Mesothelial cell of epicardium (in vitro differentiated cells): ENCODE measurements around the gene FAM156A. TPM values are rescaled to one million over a fixed set of nuclear protein-coding genes. Genes with fewer than 3 reads are reported as not detected.
"Not testable (repeated sequence)": the region's sequence is repeated elsewhere in the genome, so short reads cannot be mapped to it uniquely, and the experiment has no call there.

ENCODE experiments used
- DNase-seq, 2 experiments: peaks; one replicate each; pipeline ENCODE4 v3.0.0; 2021; ENCODE audit warnings: low spot score in 2 of 2; ENCODE audit not compliant: unreplicated experiment in 2 of 2
- H3K27ac Mint-ChIP-seq: 2 replicates; pipeline ENCODE4 v1.8.0; 2021; ENCODE audit warnings: mixed read lengths
- H3K27me3 Mint-ChIP-seq: 2 replicates; pipeline ENCODE4 v1.8.0; 2021; ENCODE audit warnings: low read depth, mixed read lengths
- H3K36me3 Mint-ChIP-seq: 2 replicates; pipeline ENCODE4 v1.8.0; 2021; ENCODE audit warnings: mixed read lengths
- H3K4me1 Mint-ChIP-seq: 2 replicates; pipeline ENCODE4 v1.8.0; 2021; ENCODE audit warnings: mixed read lengths
- H3K4me3 Mint-ChIP-seq: 2 replicates; pipeline ENCODE4 v1.8.0; 2021; ENCODE audit warnings: mild to moderate bottlenecking, moderate library complexity, mixed read lengths
- H3K9me3 Mint-ChIP-seq: 2 replicates; pipeline ENCODE4 v1.8.0; 2021; ENCODE audit warnings: mixed read lengths
- total RNA-seq: library from RNA; stranded (reverse); gene quantifications from 3 replicates; pipeline ENCODE4 v1.2.1, GENCODE V29; 2021

The FAM156A gene
- total RNA-seq, 1 donor from 2014 or later: 34.3 TPM

GRCh38 chrX:52907137-52907536 is 51.2 kb downstream of the FAM156A start:
- H3K4me3 Mint-ChIP-seq, H3K9me3 Mint-ChIP-seq, DNase-seq, H3K36me3 Mint-ChIP-seq, H3K27me3 Mint-ChIP-seq, H3K27ac Mint-ChIP-seq, H3K4me1 Mint-ChIP-seq: not testable (repeated sequence)

- H3K4me3 Mint-ChIP-seq, DNase-seq, H3K4me1 Mint-ChIP-seq, H3K36me3 Mint-ChIP-seq, H3K27me3 Mint-ChIP-seq, H3K9me3 Mint-ChIP-seq, H3K27ac Mint-ChIP-seq: not testable (repeated sequence)
Measured at GRCh38 chrX:52906072-52906471, 52.2 kb downstream of the FAM156A start.

GRCh38 chrX:52905531-52905930 is 52.8 kb downstream of the FAM156A start:
- H3K36me3 Mint-ChIP-seq, H3K9me3 Mint-ChIP-seq, H3K27ac Mint-ChIP-seq, DNase-seq, H3K4me1 Mint-ChIP-seq, H3K27me3 Mint-ChIP-seq, H3K4me3 Mint-ChIP-seq: not testable (repeated sequence)

Other genes starting within 250 kb of the FAM156A start
- gene SSX2B, start 207.3 kb downstream of the FAM156A start, total RNA-seq: not detected in 3 replicates
- gene SPANXN5, start 161.1 kb downstream of the FAM156A start, total RNA-seq: not detected in 3 replicates
- gene XAGE5, start 147.2 kb downstream of the FAM156A start, total RNA-seq: not detected in 3 replicates
- not detected in 3 replicates for gene XAGE3, start 90.4 kb downstream of the FAM156A start, total RNA-seq
- gene FAM156B, start 61.2 kb downstream of the FAM156A start, total RNA-seq: 18.5 to 29.1 TPM (median 23.3 TPM) in 3 replicates
- gene GPR173, start 90.3 kb upstream of the FAM156A start, total RNA-seq: 27.2 to 29.0 TPM (median 28.5 TPM) in 3 replicates
- 99.0 to 103 TPM (median 102 TPM) in 3 replicates for gene TSPYL2, start 123.8 kb upstream of the FAM156A start, total RNA-seq
- 26.2 to 31.5 TPM (median 29.0 TPM) in 3 replicates for gene KANTR, start 135.6 kb upstream of the FAM156A start, total RNA-seq